B cell (primary cell): Measurements from ENCODE around the gene DCST2. TPM values are rescaled to one million over a fixed set of nuclear protein-coding genes. Genes with fewer than 3 reads are reported as not detected.

ENCODE experiments used
- ATAC-seq: fragments of 200-7000 bp; cut with Tn5 transposase; one replicate; pipeline ENCODE4 v1.10.0; 2021; ENCODE audit warnings: low read depth, mild to moderate bottlenecking, moderate number of reproducible peaks, moderate library complexity
- CTCF ChIA-PET: fragments of 350-600 bp; sonication (Branson Sonifier 250); formaldehyde crosslinking; loops from one replicate; lab custom pipeline; 2021; ENCODE audit warnings: antibody characterized with exemption, inconsistent platforms; lab: Charles Lee
- POLR2A ChIA-PET: fragments of 350-600 bp; sonication (Branson Sonifier 250); formaldehyde crosslinking; loops from one replicate; lab custom pipeline; 2021; ENCODE audit warnings: antibody characterized with exemption; lab: Charles Lee
- DNase-seq: peaks from one replicate; pipeline ENCODE4 v3.0.0; 2013
- H2AFZ ChIP-seq: 2 replicates; pipeline ENCODE4 v1.6.1; 2012; ENCODE audit warnings: mild to moderate bottlenecking, low read depth, low read length; ENCODE audit not compliant: insufficient read depth, poor library complexity, severe bottlenecking
- H3K27ac ChIP-seq, 2 donors: 1 replicate in 1 of 2; 2 replicates in 1 of 2; pipeline ENCODE4 v1.5.1; 2012 to 2013; ENCODE audit warnings: low read length in 2 of 2, mild to moderate bottlenecking in 2 of 2, moderate library complexity in 1 of 2
- H3K27me3 ChIP-seq, 4 experiments: fragments of 200-600 bp in 1 of 4; sonication (generic) in 1 of 4; replicated peaks in 1 of 4; 1 replicate in 2 of 4; 2 replicates in 2 of 4; pipeline versions ENCODE4 v1.6.1 to v1.7.0; 2013 to 2016; ENCODE audit warnings: low read length in 3 of 4, mild to moderate bottlenecking in 2 of 4, mixed read lengths in 1 of 4, moderate library complexity in 1 of 4; ENCODE audit not compliant: insufficient read depth in 4 of 4, control insufficient read depth in 3 of 4; ENCODE audit errors: control extremely low read depth in 1 of 4
- H3K36me3 ChIP-seq, 2 experiments: replicated peaks in 1 of 2; 1 replicate in 1 of 2; 2 replicates in 1 of 2; pipeline versions ENCODE4 v1.6.1 to v1.7.1; 2013; ENCODE audit warnings: low read length in 1 of 2; ENCODE audit not compliant: insufficient read depth in 2 of 2, control insufficient read depth in 1 of 2; ENCODE audit errors: control extremely low read depth in 1 of 2, extremely low read depth in 1 of 2
- H3K4me1 ChIP-seq, 2 donors: fragments of 200-600 bp in 1 of 2; sonication (generic) in 1 of 2; 1 replicate in 1 of 2; 2 replicates in 1 of 2; pipeline versions ENCODE4 v1.5.1 to v1.6.1; 2013 to 2017; ENCODE audit warnings: low read length in 2 of 2; ENCODE audit not compliant: control insufficient read depth in 2 of 2, insufficient read depth in 2 of 2
- H3K4me2 ChIP-seq: replicated peaks from 2 replicates; pipeline ENCODE3; 2012; ENCODE audit warnings: mild to moderate bottlenecking, low read depth, low read length; ENCODE audit not compliant: poor library complexity, severe bottlenecking
- H3K4me3 ChIP-seq, 5 experiments: fragments of 200-600 bp in 1 of 5; sonication (generic) in 1 of 5; 1 replicate in 3 of 5; 2 replicates in 2 of 5; pipeline versions ENCODE4 v1.5.1 to v1.7.0; 2011 to 2016; ENCODE audit warnings: low read length in 4 of 5, mild to moderate bottlenecking in 4 of 5, low read depth in 2 of 5, control low read depth in 1 of 5, moderate library complexity in 1 of 5; ENCODE audit not compliant: insufficient read depth in 1 of 5; ENCODE audit errors: control extremely low read depth in 1 of 5, extremely low read depth in 1 of 5
- H3K79me2 ChIP-seq: fragments of 200-600 bp; sonication (generic); one replicate; pipeline ENCODE4 v1.6.0; 2016; ENCODE audit warnings: low read length; ENCODE audit not compliant: control insufficient read depth, insufficient read depth
- H3K9ac ChIP-seq: fragments of 200-600 bp; sonication (generic); 2 replicates; pipeline ENCODE4 v1.6.1; 2017; ENCODE audit warnings: mild to moderate bottlenecking, low read length, moderate library complexity
- H3K9me3 ChIP-seq, 3 donors: one replicate each; pipeline versions ENCODE4 v1.6.1 to v1.7.1; 2013; ENCODE audit warnings: low read length in 2 of 3; ENCODE audit not compliant: control insufficient read depth in 2 of 3, insufficient read depth in 1 of 3; ENCODE audit errors: control extremely low read depth in 1 of 3
- H4K20me1 ChIP-seq: 2 replicates; pipeline ENCODE4 v1.6.0; 2012; ENCODE audit warnings: mild to moderate bottlenecking, low read length; ENCODE audit not compliant: insufficient read depth, control insufficient read depth, poor library complexity, severe bottlenecking
- H3K27ac Mint-ChIP-seq: one replicate; pipeline ENCODE4 v1.8.0; 2021; ENCODE audit warnings: mixed read lengths
- H3K27me3 Mint-ChIP-seq: one replicate; pipeline ENCODE4 v1.8.0; 2021; ENCODE audit warnings: mixed read lengths
- H3K4me1 Mint-ChIP-seq: one replicate; pipeline ENCODE4 v1.8.0; 2021; ENCODE audit warnings: mixed read lengths
- H3K4me3 Mint-ChIP-seq: one replicate; pipeline ENCODE4 v1.8.0; 2021; ENCODE audit warnings: mixed read lengths
- H3K9me3 Mint-ChIP-seq: one replicate; pipeline ENCODE4 v1.8.0; 2022; ENCODE audit warnings: mixed read lengths; ENCODE audit not compliant: insufficient read depth
- EZH2 ChIP-seq: IDR thresholded peaks from 2 replicates; pipeline ENCODE4 v1.6.1; 2012; ENCODE audit warnings: borderline replicate concordance, low read depth, mild to moderate bottlenecking, moderate library complexity, low read length; ENCODE audit not compliant: insufficient read depth, poor library complexity, severe bottlenecking
- WGBS: methylation state at CpG from one replicate; pipeline ENCODE4 v1.1.5; 2013; ENCODE audit warnings: missing lambda C conversion rate; ENCODE audit not compliant: insufficient coverage; 5-methylcytosine and 5-hydroxymethylcytosine counted together
- intact Hi-C: fragments of 100-400 bp; cut with micrococcal nuclease; formaldehyde crosslinking; loops from one replicate; pipeline ENCODE4 v1.10.0; 2022
- polyA plus RNA-seq: library from polyadenylated mRNA; depleted of rRNA; stranded (reverse); fragments of >200 nt; gene quantifications from 2 replicates; pipeline ENCODE4 v1.2.3, GENCODE V29; 2012
- total RNA-seq, 2 donors: library from RNA; stranded (reverse); fragments of 120-200 nt in 1 of 2; gene quantifications; 1 replicate in 1 of 2; 2 replicates in 1 of 2; pipeline versions ENCODE4 v1.2.3 to v1.2.4, GENCODE V29; 2013 to 2022
- TF ChIP-seq, protein P1 (sequence below): fragments of 200-600 bp; IDR thresholded peaks from one replicate; pipeline ENCODE4 v1.8.0; 2022; ENCODE audit warnings: antibody characterized with exemption, mild to moderate bottlenecking

DCST2 gene
- total and polyA plus RNA-seq, 2 donors (not counting 1 experiment from before 2014, with no cell fraction given) = 0.89 to 5.4 TPM

DNA sequence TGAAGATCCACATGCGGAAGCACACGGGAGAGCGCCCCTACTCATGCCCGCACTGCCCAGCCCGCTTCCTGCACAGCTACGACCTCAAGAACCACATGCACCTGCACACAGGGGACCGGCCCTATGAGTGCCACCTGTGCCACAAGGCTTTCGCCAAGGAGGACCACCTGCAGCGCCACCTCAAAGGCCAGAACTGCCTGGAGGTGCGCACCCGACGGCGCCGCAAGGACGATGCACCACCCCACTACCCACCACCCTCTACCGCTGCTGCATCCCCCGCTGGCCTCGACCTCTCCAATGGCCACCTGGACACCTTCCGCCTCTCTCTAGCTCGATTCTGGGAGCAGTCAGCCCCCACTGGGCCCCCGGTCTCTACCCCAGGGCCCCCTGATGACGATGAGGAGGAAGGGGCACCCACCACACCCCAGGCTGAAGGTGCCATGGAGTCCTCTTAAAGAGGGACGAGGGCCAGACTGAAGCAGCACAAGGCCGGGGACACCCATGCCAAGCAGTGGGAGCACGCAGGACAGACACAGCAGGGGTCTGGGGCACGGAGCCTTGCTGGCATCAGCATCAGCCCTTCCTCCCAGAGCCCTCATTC, 17.2 kb downstream of the DCST2 start:
- peaks cover 0 to 2% (median 0%) of the 10 kb centered on the region in 3 donors for H3K9me3 ChIP-seq

More for the DNA sequence above, 17.2 kb downstream of the DCST2 start:
- Mint-ChIP-seq H3K4me1 (peaks cover 75% of the 10 kb centered on the region), H3K4me3 (peak overlapping the region; percentile 84), H3K27me3 (no peaks in the 10 kb centered on the region), H3K9me3 (no peaks in the 10 kb centered on the region), H3K27ac (peak overlapping the region; percentile 93)
- H4K20me1 ChIP-seq = peaks cover 12% of the 10 kb centered on the region
- H3K4me1 ChIP-seq = peaks cover 63 to 77% of the 10 kb centered on the region in 2 donors
- ChIA-PET CTCF (interaction anchor here (0.9 to 17.4 kb wide), 23 partner anchors 13 to 457 kb away, joined by 3 to 295 read pairs (median 8); partner anchors contain the start of genes ADAM15, CKS1B, FLAD1 and LENEP), POLR2A (interaction anchor here (0.5 to 6.0 kb wide), 9 partner anchors 9 to 72 kb away, joined by 3 to 74 read pairs (median 5); partner anchors contain the start of genes ADAM15, CKS1B, PBXIP1 and ZBTB7B)
- H3K79me2 ChIP-seq = no peaks in the 10 kb centered on the region
- peak; percentile 84 for DNase-seq
- H3K4me2 ChIP-seq = peak overlapping the region; percentile 92
- H3K4me3 ChIP-seq = peak overlapping the region in 2 of 5 experiments; percentile 13 to 68
- peak; percentile 25 for ATAC-seq
- H3K27ac ChIP-seq = peak overlapping the region; percentile 88 to 89
- intact Hi-C loops = loop anchor here (2.0 kb wide), 1 partner anchor 34 kb away; the partner anchor contains the start of gene FLAD1
- peak overlapping the region; percentile 69 for H3K9ac ChIP-seq
- H2AFZ ChIP-seq = no peak overlapping the region
- 13% methylated on average over 25 of the region's 26 CpGs for WGBS
- peaks cover 0 to 19% of the 10 kb centered on the region in 2 experiments for H3K36me3 ChIP-seq
- TF ChIP-seq, protein P1, sequence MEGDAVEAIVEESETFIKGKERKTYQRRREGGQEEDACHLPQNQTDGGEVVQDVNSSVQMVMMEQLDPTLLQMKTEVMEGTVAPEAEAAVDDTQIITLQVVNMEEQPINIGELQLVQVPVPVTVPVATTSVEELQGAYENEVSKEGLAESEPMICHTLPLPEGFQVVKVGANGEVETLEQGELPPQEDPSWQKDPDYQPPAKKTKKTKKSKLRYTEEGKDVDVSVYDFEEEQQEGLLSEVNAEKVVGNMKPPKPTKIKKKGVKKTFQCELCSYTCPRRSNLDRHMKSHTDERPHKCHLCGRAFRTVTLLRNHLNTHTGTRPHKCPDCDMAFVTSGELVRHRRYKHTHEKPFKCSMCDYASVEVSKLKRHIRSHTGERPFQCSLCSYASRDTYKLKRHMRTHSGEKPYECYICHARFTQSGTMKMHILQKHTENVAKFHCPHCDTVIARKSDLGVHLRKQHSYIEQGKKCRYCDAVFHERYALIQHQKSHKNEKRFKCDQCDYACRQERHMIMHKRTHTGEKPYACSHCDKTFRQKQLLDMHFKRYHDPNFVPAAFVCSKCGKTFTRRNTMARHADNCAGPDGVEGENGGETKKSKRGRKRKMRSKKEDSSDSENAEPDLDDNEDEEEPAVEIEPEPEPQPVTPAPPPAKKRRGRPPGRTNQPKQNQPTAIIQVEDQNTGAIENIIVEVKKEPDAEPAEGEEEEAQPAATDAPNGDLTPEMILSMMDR = no peak
- TF ChIP-seq EZH2 = no peak
- H3K27me3 ChIP-seq = no peaks in the 10 kb centered on the region
